Activated B cell treated with CpG ODN at 0.5 μM for 24 hours (primary cell): Measurements from ENCODE around the gene MORC2. TPM values are rescaled to one million over a fixed set of nuclear protein-coding genes. Genes with fewer than 3 reads are reported as not detected.

Source experiments
- ATAC-seq: fragments of 200-7000 bp; cut with Tn5 transposase; one replicate; pipeline ENCODE4 v1.10.0; 2021; ENCODE audit warnings: low read depth, mild to moderate bottlenecking, moderate library complexity
- CTCF ChIA-PET: fragments of 350-600 bp; sonication (Branson Sonifier 250); formaldehyde crosslinking; loops from one replicate; lab custom pipeline; 2021; ENCODE audit warnings: antibody characterized with exemption; lab: Charles Lee
- POLR2A ChIA-PET: fragments of 350-600 bp; sonication (Branson Sonifier 250); formaldehyde crosslinking; loops from one replicate; lab custom pipeline; 2021; ENCODE audit warnings: antibody characterized with exemption; lab: Charles Lee
- DNase-seq: peaks from one replicate; pipeline ENCODE4 v3.0.0; 2022
- H3K27ac Mint-ChIP-seq: one replicate; pipeline ENCODE4 v1.8.0; 2020; ENCODE audit warnings: mixed read lengths
- H3K27me3 Mint-ChIP-seq: one replicate; pipeline ENCODE4 v1.8.0; 2021; ENCODE audit warnings: mixed read lengths
- H3K36me3 Mint-ChIP-seq: one replicate; pipeline ENCODE4 v1.8.0; 2021; ENCODE audit warnings: low read depth, mixed read lengths
- H3K4me1 Mint-ChIP-seq: one replicate; pipeline ENCODE4 v1.8.0; 2021; ENCODE audit warnings: mixed read lengths
- H3K4me3 Mint-ChIP-seq: one replicate; pipeline ENCODE4 v1.8.0; 2020; ENCODE audit warnings: mild to moderate bottlenecking, mixed read lengths
- H3K9me3 Mint-ChIP-seq: one replicate; pipeline ENCODE4 v1.8.0; 2020; ENCODE audit warnings: mixed read lengths
- CTCF ChIP-seq: fragments of 200-600 bp; IDR thresholded peaks from one replicate; pipeline ENCODE4 v1.8.0; 2022; ENCODE audit warnings: antibody characterized with exemption, mild to moderate bottlenecking
- intact Hi-C: fragments of 100-400 bp; cut with micrococcal nuclease; formaldehyde crosslinking; loops from one replicate; pipeline ENCODE4 v1.15.1; 2024
- total RNA-seq: library from RNA; stranded (reverse); gene quantifications from 2 replicates; pipeline ENCODE4 v1.2.3, GENCODE V29; 2022

The MORC2 gene
- total RNA-seq, 1 donor from 2014 or later = 23.8 TPM

GRCh38 chr22:30931541-30932300, 36.9 kb downstream of the MORC2 start:
- POLR2A ChIA-PET = no interaction called here
- peaks cover 90% of the 10 kb centered on the region for H3K36me3 Mint-ChIP-seq
- intact Hi-C loops = no loop called here

GRCh38 chr22:30930228-30930627, 38.3 kb downstream of the MORC2 start:
- H3K36me3 Mint-ChIP-seq = peaks cover 86% of the 10 kb centered on the region
- H3K4me1 Mint-ChIP-seq = no peaks in the 10 kb centered on the region
- H3K4me3 Mint-ChIP-seq = no peak overlapping the region
- POLR2A ChIA-PET = interaction anchor here (0.7 kb wide), 1 partner anchor 18 kb away, joined by 3 read pairs; no protein-coding TSS in a partner anchor
- no peak overlapping the region for H3K27ac Mint-ChIP-seq
- CTCF ChIA-PET = interaction anchor here (1.1 to 1.2 kb wide), 2 partner anchors 11 to 19 kb away, joined by 3 to 4 read pairs; no protein-coding TSS in a partner anchor
- ATAC-seq (no peak), DNase-seq (no peak)
- intact Hi-C loops = no loop called here
- H3K9me3 Mint-ChIP-seq = no peaks in the 10 kb centered on the region
- no peak for TF ChIP-seq CTCF
- H3K27me3 Mint-ChIP-seq = no peaks in the 10 kb centered on the region

More at GRCh38 chr22:30931541-30932300, 36.9 kb downstream of the MORC2 start:
- Mint-ChIP-seq H3K27ac (no peak overlapping the region), H3K27me3 (no peaks in the 10 kb centered on the region), H3K4me1 (no peaks in the 10 kb centered on the region), H3K4me3 (no peak overlapping the region), H3K9me3 (no peaks in the 10 kb centered on the region)
- ATAC-seq (no peak), DNase-seq (no peak)
- CTCF ChIA-PET = no interaction called here
- TF ChIP-seq CTCF = no peak

GRCh38 chr22:30928401-30928800, 40.2 kb downstream of the MORC2 start:
- Mint-ChIP-seq H3K4me3 (no peak overlapping the region), H3K4me1 (no peaks in the 10 kb centered on the region), H3K36me3 (peaks cover 74% of the 10 kb centered on the region), H3K27me3 (no peaks in the 10 kb centered on the region), H3K27ac (no peak overlapping the region), H3K9me3 (no peaks in the 10 kb centered on the region)
- DNase-seq (no peak), ATAC-seq (no peak)
- ChIA-PET CTCF (no interaction called here), POLR2A (no interaction called here)
- intact Hi-C loops = loop anchor here (10.0 kb wide), 1 partner anchor 664 kb away; the partner anchor contains the start of gene OSM
- no peak for TF ChIP-seq CTCF

- Mint-ChIP-seq H3K4me1 (no peaks in the 10 kb centered on the region), H3K4me3 (no peak overlapping the region), H3K9me3 (no peaks in the 10 kb centered on the region), H3K27ac (no peak overlapping the region), H3K36me3 (peaks cover 68% of the 10 kb centered on the region), H3K27me3 (no peaks in the 10 kb centered on the region)
- ChIA-PET POLR2A (no interaction called here), CTCF (no interaction called here)
- no peak for TF ChIP-seq CTCF
- DNase-seq (no peak), ATAC-seq (no peak)
- intact Hi-C loops = loop anchor here (10.0 kb wide), 1 partner anchor 663 kb away; the partner anchor contains the start of gene OSM
Measured at GRCh38 chr22:30927806-30928205, 40.8 kb downstream of the MORC2 start.

GRCh38 chr22:30926706-30927105, 41.9 kb downstream of the MORC2 start:
- H3K27me3 Mint-ChIP-seq = no peaks in the 10 kb centered on the region
- ChIA-PET CTCF (no interaction called here), POLR2A (no interaction called here)
- H3K4me3 Mint-ChIP-seq = no peak overlapping the region
- DNase-seq (no peak), ATAC-seq (no peak)
- peaks cover 57% of the 10 kb centered on the region for H3K36me3 Mint-ChIP-seq
- no peaks in the 10 kb centered on the region for H3K9me3 Mint-ChIP-seq
- no peak for TF ChIP-seq CTCF
- intact Hi-C loops = loop anchor here (10.0 kb wide), 1 partner anchor 662 kb away; the partner anchor contains the start of gene OSM
- H3K4me1 Mint-ChIP-seq = peaks cover 4% of the 10 kb centered on the region
- H3K27ac Mint-ChIP-seq = no peak overlapping the region
